K562 (cell line): ENCODE measurements around the gene CNIH4. TPM values are rescaled to one million over a fixed set of nuclear protein-coding genes. Genes with fewer than 3 reads are reported as not detected.

Source experiments
- ATAC-seq: fragments of 200-7000 bp; cut with Tn5 transposase; 3 replicates; pipeline ENCODE4 v1.9.1; 2020; ENCODE audit warnings: moderate library complexity
- BruUV-seq: library from RNA; stranded (reverse); fragments of 400-500 nt; replicated peaks from 2 replicates; lab custom pipeline; 2021; lab: Mats Ljungman, UMichigan
- CTCF ChIA-PET: fragments of 300-600 bp; formaldehyde crosslinking; extraction: SDS; loops from one replicate; lab custom pipeline; 2021; ENCODE audit warnings: low intra/inter-chr PET ratio; lab: Yijun Ruan, JAX
- POLR2A ChIA-PET: fragments of 300-600, 350-650 bp; sonication (Branson Sonifier 250); formaldehyde crosslinking; extraction: SDS; loops from one replicate; lab custom pipeline; 2021; ENCODE audit warnings: antibody characterized with exemption, inconsistent platforms; lab: Yijun Ruan, JAX
- DNase-seq, 4 experiments: peaks; one replicate each; pipeline versions ENCODE4 v3.0.0 to v3.0.0-alpha.2; 2011 to 2018; ENCODE audit warnings: low spot score in 3 of 4, mixed read lengths in 3 of 4; ENCODE audit errors: extremely low read depth in 1 of 4
- FAIRE-seq: peaks from 2 replicates; lab custom pipeline; 2011; peaks lifted over from hg19 to GRCh38; lab: Jason Lieb, UNC
- H2AFZ ChIP-seq: 2 replicates; pipeline ENCODE4 v1.6.0; 2011; ENCODE audit warnings: low read depth, low read length, control low read depth, inconsistent platforms
- H3K27ac ChIP-seq: fragments of 200-600 bp; 3 replicates; pipeline ENCODE4 v1.8.0; 2011; ENCODE audit warnings: low read depth, mild to moderate bottlenecking, control low read depth, inconsistent platforms, low read length, moderate library complexity, mixed read lengths; ENCODE audit errors: extremely low read depth
- H3K27me3 ChIP-seq, 2 experiments: fragments of 300-600 bp in 1 of 2; 2 replicates in 1 of 2; 3 replicates in 1 of 2; pipeline versions ENCODE4 v1.6.0 to v1.8.0; 2011; ENCODE audit warnings: inconsistent platforms in 2 of 2, low read length in 2 of 2, mild to moderate bottlenecking in 1 of 2, mixed read lengths in 1 of 2, moderate library complexity in 1 of 2; ENCODE audit not compliant: control insufficient read depth in 2 of 2, insufficient read depth in 2 of 2
- H3K36me3 ChIP-seq: fragments of 300-600 bp; 3 replicates; pipeline ENCODE4 v1.8.0; 2011; ENCODE audit warnings: mild to moderate bottlenecking, low read length, inconsistent platforms; ENCODE audit not compliant: control insufficient read depth, insufficient read depth
- H3K4me1 ChIP-seq, 2 experiments: fragments of 200-600 bp in 1 of 2; replicated peaks in 1 of 2; 2 replicates in 1 of 2; 3 replicates in 1 of 2; pipeline versions ENCODE4 v1.5.1 to v1.8.0; 2011; ENCODE audit warnings: inconsistent platforms in 2 of 2, low read length in 2 of 2, mild to moderate bottlenecking in 1 of 2, mixed read lengths in 1 of 2, moderate library complexity in 1 of 2; ENCODE audit not compliant: control insufficient read depth in 2 of 2, insufficient read depth in 2 of 2
- H3K4me2 ChIP-seq: 2 replicates; pipeline ENCODE4 v1.6.1; 2011; ENCODE audit warnings: low read length, control low read depth, inconsistent platforms, mixed read lengths; ENCODE audit not compliant: insufficient read depth
- H3K4me3 ChIP-seq: fragments of 200-600 bp; sonication (generic), shearing (Covaris generic); 2 replicates; pipeline ENCODE4 v1.5.1; 2016; ENCODE audit warnings: control low read depth, inconsistent platforms
- H3K79me2 ChIP-seq: fragments of 200-600 bp; 3 replicates; pipeline ENCODE4 v1.8.0; 2011; ENCODE audit warnings: low read length, inconsistent platforms; ENCODE audit not compliant: control insufficient read depth, insufficient read depth
- H3K9ac ChIP-seq, 2 experiments: 2 replicates each; pipeline versions ENCODE4 v1.6.0 to v1.6.1; 2011; ENCODE audit warnings: low read depth in 2 of 2, low read length in 2 of 2, control low read depth in 1 of 2, inconsistent platforms in 1 of 2, mild to moderate bottlenecking in 1 of 2, mixed read lengths in 1 of 2; ENCODE audit not compliant: insufficient read depth in 1 of 2
- H3K9me1 ChIP-seq: one replicate; pipeline ENCODE4 v1.6.0; 2011; ENCODE audit warnings: inconsistent platforms, mild to moderate bottlenecking, low read length, moderate library complexity; ENCODE audit not compliant: control insufficient read depth, insufficient read depth
- H3K9me3 ChIP-seq: replicated peaks from 2 replicates; pipeline ENCODE4 v1.5.1; 2011; ENCODE audit warnings: low read depth, low read length, inconsistent platforms; ENCODE audit not compliant: control insufficient read depth, insufficient read depth
- H4K20me1 ChIP-seq: replicated peaks from 2 replicates; pipeline ENCODE4 v1.6.1; 2011; ENCODE audit warnings: low read length, inconsistent platforms, mixed read lengths; ENCODE audit not compliant: control insufficient read depth, insufficient read depth
- MAFF ChIP-seq: IDR thresholded peaks from 2 replicates; pipeline ENCODE4 v1.6.1; 2012; ENCODE audit warnings: low read length, improper control_type of control experiment
- MXD1 ChIP-seq: fragments of 250-450 bp; sonication (Bioruptor Pico); IDR thresholded peaks from 2 replicates; pipeline ENCODE4 v1.8.0; 2021; ENCODE audit warnings: borderline replicate concordance, mild to moderate bottlenecking, moderate library complexity; ENCODE audit not compliant: poor library complexity, severe bottlenecking
- PPARD ChIP-seq: fragments of 250-450 bp; sonication (Bioruptor Pico); IDR thresholded peaks from 2 replicates; pipeline ENCODE4 v1.8.0; 2022; ENCODE audit warnings: inconsistent platforms, mild to moderate bottlenecking, moderate library complexity
- ZBTB33 ChIP-seq: sonication (generic); formaldehyde crosslinking; IDR thresholded peaks from 2 replicates; pipeline ENCODE4 v1.8.1; 2023; ENCODE audit warnings: mild to moderate bottlenecking, missing genetic modification reagents
- ZNF707 ChIP-seq: fragments of 250-450 bp; sonication (Bioruptor Pico); conservative IDR thresholded peaks from 2 replicates; pipeline ENCODE4 v1.8.0; 2022; ENCODE audit warnings: inconsistent platforms, mild to moderate bottlenecking, moderate library complexity
- WGBS: fragments of 100-300 bp; shearing (Covaris generic); methylation state at CpG from one replicate; pipeline ENCODE4 v1.1.6; 2016; ENCODE audit warnings: low coverage, mixed read lengths; ENCODE audit not compliant: insufficient coverage; ENCODE audit errors: missing lambda C conversion rate; 5-methylcytosine and 5-hydroxymethylcytosine counted together
- in situ Hi-C: fragments of 300-500 bp; cut with MboI; formaldehyde crosslinking; loops from 4 replicates; pipeline ENCODE4 v1.15.0; 2018; ENCODE audit warnings: inconsistent platforms, mixed read lengths
- intact Hi-C: fragments of 100-400 bp; cut with micrococcal nuclease; formaldehyde crosslinking; loops from 2 replicates; pipeline ENCODE4 v1.14.2; 2022
- polyA plus RNA-seq, 8 experiments: library from polyadenylated mRNA; depleted of rRNA in 4 of 8; stranded (reverse) in 5 of 8; unstranded in 3 of 8; fragments of >200 nt; fragmentation: Nextera tagmentation in 2 of 8; fragmentation: Illumina TruSeq in 1 of 8; extraction: Ambion mirVana in 2 of 8; extraction: Trizol in 1 of 8; gene quantifications; 2 replicates each; pipeline versions ENCODE4 v1.2.1 to v1.2.3, GENCODE V29; 2011 to 2014; ENCODE audit warnings: inconsistent platforms in 1 of 8, missing spikeins in 1 of 8
- total RNA-seq, 7 experiments: library from RNA; depleted of rRNA in 6 of 7; stranded (reverse); fragments of >200 nt in 6 of 7; fragmentation: Illumina TruSeq in 2 of 7; extraction: Trizol in 2 of 7; gene quantifications; 2 replicates each; pipeline versions ENCODE4 v1.2.1 to v1.2.3, GENCODE V29; 2011 to 2021; ENCODE audit warnings: low replicate concordance in 1 of 7

CNIH4 gene
- total and polyA plus RNA-seq, 9 of the 15 experiments (the other 6 are each of a cell fraction or from before 2014, with no cell fraction given): 41.3 to 266 (median 61.1) TPM

GRCh38 chr1:224399887-224400286 lies 43.2 kb downstream of the CNIH4 start:
- no peak for TF ChIP-seq ZNF707 (CRISPR knock-in tag)
- TF ChIP-seq PPARD (CRISPR knock-in tag): no peak
- TF ChIP-seq MAFF: no peak
- TF ChIP-seq ZBTB33: no peak
- no peak for TF ChIP-seq MXD1 (CRISPR knock-in tag)
- ChIA-PET CTCF (no interaction called here), POLR2A (interaction anchor here (0.8 to 1.6 kb wide), 5 partner anchors 8 to 33 kb away, joined by 3 to 12 read pairs (median 4); no protein-coding TSS in a partner anchor)
- no peaks in the 10 kb centered on the region for H3K9me3 ChIP-seq
- no peak for ATAC-seq
- H3K9ac ChIP-seq: no peak overlapping the region
- H3K9me1 ChIP-seq: no peaks in the 10 kb centered on the region
- 64% methylated on average over 1 of the region's 1 CpG for WGBS
- no peak overlapping the region for H3K27ac ChIP-seq
- peaks cover 3% of the 10 kb centered on the region for H4K20me1 ChIP-seq
- H3K4me3 ChIP-seq: no peak overlapping the region
- no peaks in the 10 kb centered on the region for H3K27me3 ChIP-seq
- no TSS peak for BruUV-seq
- peaks cover 96% of the 10 kb centered on the region for H3K36me3 ChIP-seq
- in situ Hi-C loops: no loop called here
- no peak for DNase-seq
- no peak overlapping the region for H2AFZ ChIP-seq
- FAIRE-seq: no peak
- H3K4me2 ChIP-seq: no peak overlapping the region
- intact Hi-C loops: no loop called here
- H3K79me2 ChIP-seq: no peaks in the 10 kb centered on the region
- H3K4me1 ChIP-seq: no peaks in the 10 kb centered on the region
